WTC11 (cell line): ENCODE data around the gene ACTRT2. TPM values are rescaled to one million over a fixed set of nuclear protein-coding genes. Genes with fewer than 3 reads are reported as not detected.

Experiments
- ATAC-seq: fragments of 200-7000 bp; cut with Tn5 transposase; 2 replicates; pipeline ENCODE4 v1.10.0; 2021; ENCODE audit warnings: mild to moderate bottlenecking, moderate library complexity
- CTCF ChIA-PET: fragments of 300-600 bp; sonication (Branson Sonifier 250); formaldehyde crosslinking; loops from one replicate; lab custom pipeline; 2021; ENCODE audit warnings: antibody characterized with exemption; lab: Charles Lee
- POLR2A ChIA-PET: fragments of 350-600 bp; sonication (Branson Sonifier 250); formaldehyde crosslinking; loops from one replicate; lab custom pipeline; 2021; ENCODE audit warnings: antibody characterized with exemption; lab: Charles Lee
- DNase-seq: peaks from one replicate; pipeline ENCODE4 v3.0.0; 2021; ENCODE audit warnings: low spot score
- H3K27ac Mint-ChIP-seq: 2 replicates; pipeline ENCODE4 v1.8.0; 2021; ENCODE audit warnings: mixed read lengths
- H3K27me3 Mint-ChIP-seq: 2 replicates; pipeline ENCODE4 v1.8.0; 2021; ENCODE audit warnings: low read depth, mild to moderate bottlenecking, moderate library complexity, mixed read lengths
- H3K36me3 Mint-ChIP-seq: 2 replicates; pipeline ENCODE4 v1.8.0; 2021; ENCODE audit warnings: mixed read lengths
- H3K4me1 Mint-ChIP-seq: 2 replicates; pipeline ENCODE4 v1.8.0; 2022; ENCODE audit warnings: mixed read lengths
- H3K4me3 Mint-ChIP-seq: 2 replicates; pipeline ENCODE4 v1.8.0; 2021; ENCODE audit warnings: mild to moderate bottlenecking, moderate library complexity, mixed read lengths
- H3K9me3 Mint-ChIP-seq: 2 replicates; pipeline ENCODE4 v1.8.0; 2021; ENCODE audit warnings: mixed read lengths
- AFF4 ChIP-seq: sonication (generic); formaldehyde crosslinking; IDR thresholded peaks from 2 replicates; pipeline ENCODE4 v1.8.1; 2023; ENCODE audit warnings: mild to moderate bottlenecking, missing genetic modification reagents, borderline replicate concordance
- CBFB ChIP-seq: sonication (generic); formaldehyde crosslinking; IDR thresholded peaks from 2 replicates; pipeline ENCODE4 v1.8.1; 2022; ENCODE audit warnings: mild to moderate bottlenecking, low read depth, missing genetic modification reagents
- ERG ChIP-seq: fragments of 250-450 bp; sonication (Bioruptor Pico); IDR thresholded peaks from 2 replicates; pipeline ENCODE4 v1.8.0; 2021; ENCODE audit warnings: mild to moderate bottlenecking
- HMGXB4 ChIP-seq: sonication (generic); formaldehyde crosslinking; IDR thresholded peaks from 2 replicates; pipeline ENCODE4 v1.8.1; 2023; ENCODE audit warnings: mild to moderate bottlenecking, moderate library complexity, missing genetic modification reagents
- OVOL2 ChIP-seq: fragments of 250-450 bp; sonication (Bioruptor Pico); IDR thresholded peaks from 2 replicates; pipeline ENCODE4 v1.9.0; 2021; ENCODE audit warnings: mild to moderate bottlenecking, borderline replicate concordance
- PREB ChIP-seq: sonication (generic); formaldehyde crosslinking; IDR thresholded peaks from 2 replicates; pipeline ENCODE4 v1.8.1; 2022; ENCODE audit warnings: mild to moderate bottlenecking, missing genetic modification reagents, moderate library complexity, borderline replicate concordance
- SP1 ChIP-seq: sonication (generic); formaldehyde crosslinking; conservative IDR thresholded peaks from 2 replicates; pipeline ENCODE4 v1.8.1; 2022; ENCODE audit warnings: missing genetic modification reagents
- STAT6 ChIP-seq: sonication (generic); formaldehyde crosslinking; conservative IDR thresholded peaks from 2 replicates; pipeline ENCODE4 v1.8.1; 2023; ENCODE audit warnings: mild to moderate bottlenecking, low read depth, missing genetic modification reagents, moderate library complexity
- ZNF416 ChIP-seq: fragments of 250-450 bp; sonication (Bioruptor Pico); IDR thresholded peaks from 2 replicates; pipeline ENCODE4 v1.9.0; 2021; ENCODE audit warnings: mild to moderate bottlenecking, inconsistent platforms
- ZNF425 ChIP-seq: fragments of 250-450 bp; sonication (Bioruptor Pico); conservative IDR thresholded peaks from 2 replicates; pipeline ENCODE4 v1.9.0; 2021; ENCODE audit warnings: mild to moderate bottlenecking
- ZNF532 ChIP-seq: fragments of 250-450 bp; sonication (Bioruptor Pico); IDR thresholded peaks from 2 replicates; pipeline ENCODE4 v1.9.0; 2021; ENCODE audit warnings: mild to moderate bottlenecking, borderline replicate concordance
- ZNF671 ChIP-seq: fragments of 250-450 bp; sonication (Bioruptor Pico); IDR thresholded peaks from 2 replicates; pipeline ENCODE4 v1.8.0; 2021; ENCODE audit warnings: mild to moderate bottlenecking
- total RNA-seq: library from RNA; stranded (reverse); gene quantifications from 3 replicates; pipeline ENCODE4 v1.2.3, GENCODE V29; 2021

The ACTRT2 gene
- total RNA-seq, 1 experiment from 2014 or later = not detected

- no peak overlapping the region for H3K4me3 Mint-ChIP-seq
- H3K27ac Mint-ChIP-seq = no peak overlapping the region
- peaks cover 34% of the 10 kb centered on the region for H3K9me3 Mint-ChIP-seq
- ChIA-PET POLR2A (no interaction called here), CTCF (no interaction called here)
- ATAC-seq (no peak), DNase-seq (no peak)
- peaks cover 6% of the 10 kb centered on the region; the same call in 1 of the 2 replicates for H3K27me3 Mint-ChIP-seq
- H3K36me3 Mint-ChIP-seq = peaks cover 21% of the 10 kb centered on the region
- TF ChIP-seq ZNF416 (CRISPR knock-in tag) = no peak
- TF ChIP-seq ERG (CRISPR knock-in tag) = no peak
- TF ChIP-seq SP1 (CRISPR knock-in tag) = no peak
- no peak for TF ChIP-seq CBFB (CRISPR knock-in tag)
- no peak for TF ChIP-seq PREB (CRISPR knock-in tag)
- TF ChIP-seq ZNF671 (CRISPR knock-in tag) = no peak
- TF ChIP-seq HMGXB4 (CRISPR knock-in tag) = no peak
- H3K4me1 Mint-ChIP-seq = no peaks in the 10 kb centered on the region
Observed at GRCh38 chr1:3000671-3001470, 20.4 kb upstream of the ACTRT2 start.

GRCh38 chr1:3001471-3002348, 19.6 kb upstream of the ACTRT2 start:
- H3K36me3 Mint-ChIP-seq = peaks cover 22% of the 10 kb centered on the region
- POLR2A ChIA-PET = no interaction called here
- no peak for TF ChIP-seq STAT6
- TF ChIP-seq ZNF425 (CRISPR knock-in tag) = no peak
- no peak for TF ChIP-seq OVOL2 (CRISPR knock-in tag)
- TF ChIP-seq AFF4 (CRISPR knock-in tag) = no peak
- TF ChIP-seq ZNF532 (CRISPR knock-in tag) = no peak

More at GRCh38 chr1:3001471-3002348, 19.6 kb upstream of the ACTRT2 start:
- no peak for ATAC-seq
- Mint-ChIP-seq H3K27me3 (peaks cover 7% of the 10 kb centered on the region), H3K27ac (no peak overlapping the region), H3K4me1 (no peaks in the 10 kb centered on the region), H3K9me3 (peaks cover 36% of the 10 kb centered on the region), H3K4me3 (no peak overlapping the region)
- CTCF ChIA-PET = no interaction called here
- no peak for DNase-seq
